ENCODE results near the gene PFKM.
"Not testable (repeated sequence)": the region's sequence is repeated elsewhere in the genome, so short reads cannot be mapped to it uniquely, and the experiment has no call there.

The PFKM gene

DNA sequence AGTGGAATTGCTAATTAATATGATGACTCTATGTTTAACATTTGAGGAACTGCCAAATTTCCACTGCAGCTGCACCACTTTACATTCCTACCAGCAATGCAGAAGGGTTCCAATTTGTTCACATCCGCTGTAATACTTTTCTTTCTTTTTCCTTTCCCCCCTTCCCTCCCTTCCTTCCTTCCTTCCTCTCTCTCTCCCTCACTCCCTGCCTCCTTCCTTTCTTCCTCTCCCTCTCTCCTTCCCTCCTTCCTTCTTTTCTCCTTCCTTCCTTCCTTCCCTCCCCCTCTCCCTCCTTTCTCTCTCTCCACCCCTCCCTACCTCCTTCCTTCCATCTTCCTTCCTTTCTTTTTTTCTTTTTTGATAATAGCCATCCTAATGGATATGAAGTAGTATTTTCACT lies 3.2 kb upstream of the PFKM start:
- no peak for DNase-seq

GRCh38 chr12:48118284-48118871 lies 786 bp upstream of the PFKM start:
- DNase-seq = no peak

- DNase-seq = no peak
Measured at GRCh38 chr12:48119834-48120195, 651 bp downstream of the PFKM start.

- no peak for DNase-seq
Measured at GRCh38 chr12:48121522-48121921, 2.4 kb downstream of the PFKM start.

DNA sequence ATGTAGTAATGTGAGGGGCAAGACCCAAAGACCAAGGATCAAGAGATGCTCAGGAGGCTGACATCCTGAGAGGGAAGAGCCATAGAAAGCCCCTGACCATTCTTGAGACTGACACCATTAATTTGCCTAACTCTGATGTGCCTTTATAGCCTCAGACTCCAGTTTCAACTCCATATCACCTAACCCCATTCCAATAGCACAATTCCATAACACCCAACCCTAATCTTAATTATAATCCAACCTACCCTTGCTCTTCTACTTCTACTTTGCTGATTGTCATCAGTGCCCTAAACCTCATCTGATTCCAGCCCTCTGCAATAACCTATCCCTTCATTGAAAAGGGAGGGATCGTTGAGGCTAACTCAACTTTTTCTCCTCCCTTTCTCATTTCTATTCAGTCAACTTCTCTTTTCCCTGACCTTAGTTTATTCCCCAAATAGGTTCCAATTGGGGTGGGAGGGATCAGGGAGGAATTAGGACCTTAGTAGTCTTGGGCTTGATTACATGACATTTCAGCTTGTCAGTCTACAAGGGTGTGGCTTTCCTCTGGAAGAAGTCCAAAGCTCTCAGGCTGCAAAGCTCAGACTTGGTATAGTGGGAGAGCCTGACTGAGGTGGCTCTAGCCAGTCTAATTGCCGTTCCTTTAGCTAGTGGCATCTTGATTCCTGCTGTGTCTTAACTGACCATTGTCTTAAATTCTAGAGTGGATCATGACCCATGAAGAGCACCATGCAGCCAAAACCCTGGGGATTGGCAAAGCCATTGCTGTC lies 3.1 kb downstream of the PFKM start:
- no peak for DNase-seq

- DNase-seq = no peak
Measured at GRCh38 chr12:48123169-48123568, 4.0 kb downstream of the PFKM start.

- not testable (repeated sequence) for DNase-seq
Measured at GRCh38 chr12:48125542-48125941, 6.4 kb downstream of the PFKM start.

DNA sequence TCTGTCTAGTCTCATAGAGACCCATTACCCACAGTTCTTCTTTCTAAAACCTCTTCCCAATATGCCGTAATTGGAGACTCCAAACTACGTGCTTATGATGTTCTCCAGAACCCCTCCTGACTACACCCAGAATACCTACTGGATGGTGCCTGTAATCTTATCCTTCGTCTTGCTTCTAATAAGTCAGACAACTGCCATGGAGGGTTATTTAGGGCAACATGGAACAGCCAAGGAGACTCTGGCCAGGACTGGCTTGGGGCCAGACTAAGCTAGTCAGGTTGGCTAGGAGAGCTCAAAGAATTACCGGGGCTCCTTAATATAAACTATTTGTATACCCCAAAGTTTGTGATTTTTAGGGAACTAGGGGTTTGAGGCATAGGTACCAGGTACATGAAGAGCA lies 6.8 kb downstream of the PFKM start:
- DNase-seq = no peak

GRCh38 chr12:48126953-48127630 lies 7.9 kb downstream of the PFKM start:
- no peak for DNase-seq

- DNase-seq = no peak
Measured at GRCh38 chr12:48128800-48129199, 9.6 kb downstream of the PFKM start.

DNA sequence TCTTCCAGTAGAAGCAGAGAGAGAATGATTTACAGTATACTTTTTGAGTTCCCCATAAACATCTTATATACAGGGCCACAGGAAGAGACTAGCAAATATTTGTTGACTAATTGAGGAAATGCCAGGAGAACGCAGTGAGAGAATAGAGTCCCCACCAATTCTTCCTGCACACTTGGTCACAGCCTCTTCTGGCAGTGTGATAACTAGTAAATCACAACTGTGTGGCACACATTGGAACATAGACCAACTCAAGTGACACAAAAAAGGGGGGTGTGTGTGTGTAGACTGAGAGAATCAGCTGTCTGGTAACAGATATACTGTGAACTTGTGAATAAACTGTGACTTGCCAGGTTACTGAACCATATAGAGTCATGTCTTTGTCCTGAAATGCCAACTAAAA lies 10.2 kb downstream of the PFKM start:
- no peak for DNase-seq

DNA sequence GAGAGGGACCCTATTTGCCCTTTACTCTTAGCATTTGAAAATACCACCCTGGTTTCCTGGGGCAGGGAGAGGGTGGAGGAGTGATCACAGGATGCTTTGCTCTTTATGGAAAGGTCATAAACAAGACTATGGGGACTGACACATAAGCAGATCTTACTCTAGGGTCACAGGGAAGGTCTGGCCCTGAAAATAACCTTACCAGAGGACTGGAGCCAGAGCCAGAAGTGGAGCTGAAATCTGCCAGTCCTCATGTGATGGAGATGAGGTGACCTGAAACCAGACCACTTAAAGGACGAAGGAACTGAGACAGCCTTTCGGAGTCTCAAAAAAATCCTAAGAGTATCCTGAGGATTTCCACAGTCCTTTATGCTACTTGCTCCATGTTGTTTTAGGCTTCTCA lies 12.4 kb downstream of the PFKM start:
- DNase-seq = no peak

DNA sequence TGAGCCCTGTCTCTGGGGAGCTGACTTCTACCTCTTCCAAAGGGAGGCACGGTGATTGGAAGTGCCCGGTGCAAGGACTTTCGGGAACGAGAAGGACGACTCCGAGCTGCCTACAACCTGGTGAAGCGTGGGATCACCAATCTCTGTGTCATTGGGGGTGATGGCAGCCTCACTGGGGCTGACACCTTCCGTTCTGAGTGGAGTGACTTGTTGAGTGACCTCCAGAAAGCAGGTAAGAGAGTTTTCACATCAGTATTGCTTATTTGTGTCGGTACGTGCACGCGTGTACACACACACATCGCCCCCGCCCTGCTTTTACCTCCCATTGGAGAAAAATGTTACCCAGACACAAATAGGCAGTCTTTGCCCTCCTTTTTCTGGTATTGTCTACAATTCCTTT lies 13.7 kb downstream of the PFKM start:
- no peak for DNase-seq

DNA sequence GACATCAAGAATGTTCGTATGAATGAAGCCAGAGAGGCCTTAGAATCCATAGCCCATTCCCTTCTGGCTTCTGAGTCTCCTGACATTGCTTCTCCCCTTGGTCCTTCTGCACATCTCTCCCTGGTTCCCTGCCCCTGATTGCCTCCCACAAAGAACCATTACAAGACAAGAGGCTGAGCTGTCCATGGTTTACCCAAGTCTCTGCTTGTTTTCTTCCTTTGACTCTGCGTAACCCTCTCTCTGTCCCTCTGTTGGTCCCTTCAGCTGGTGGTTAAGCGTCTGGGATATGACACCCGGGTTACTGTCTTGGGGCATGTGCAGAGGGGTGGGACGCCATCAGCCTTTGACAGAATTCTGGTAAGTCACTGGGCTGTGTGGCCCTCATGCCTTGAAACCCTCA lies 15.9 kb downstream of the PFKM start:
- DNase-seq = no peak

GRCh38 chr12:48142818-48143674 lies 23.9 kb downstream of the PFKM start:
- DNase-seq = no peak

DNA sequence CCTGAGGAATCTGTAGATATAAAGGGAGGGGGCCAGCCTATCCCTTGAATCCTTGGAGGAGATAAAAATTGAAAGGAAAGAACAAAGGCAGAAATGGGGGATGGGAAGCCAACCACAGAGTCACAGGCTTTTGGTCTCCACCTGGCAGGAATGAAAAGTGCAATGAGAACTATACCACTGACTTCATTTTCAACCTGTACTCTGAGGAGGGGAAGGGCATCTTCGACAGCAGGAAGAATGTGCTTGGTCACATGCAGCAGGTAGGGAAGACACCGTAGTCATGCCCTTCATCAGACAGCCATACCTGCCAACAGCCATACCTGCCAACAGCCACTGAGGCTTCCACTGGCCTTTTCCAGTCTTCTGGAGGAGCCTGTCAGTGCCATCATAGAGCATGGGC lies 24.7 kb downstream of the PFKM start:
- DNase-seq = no peak

GRCh38 chr12:48145981-48146380 lies 26.8 kb downstream of the PFKM start:
- no peak for DNase-seq

DNA sequence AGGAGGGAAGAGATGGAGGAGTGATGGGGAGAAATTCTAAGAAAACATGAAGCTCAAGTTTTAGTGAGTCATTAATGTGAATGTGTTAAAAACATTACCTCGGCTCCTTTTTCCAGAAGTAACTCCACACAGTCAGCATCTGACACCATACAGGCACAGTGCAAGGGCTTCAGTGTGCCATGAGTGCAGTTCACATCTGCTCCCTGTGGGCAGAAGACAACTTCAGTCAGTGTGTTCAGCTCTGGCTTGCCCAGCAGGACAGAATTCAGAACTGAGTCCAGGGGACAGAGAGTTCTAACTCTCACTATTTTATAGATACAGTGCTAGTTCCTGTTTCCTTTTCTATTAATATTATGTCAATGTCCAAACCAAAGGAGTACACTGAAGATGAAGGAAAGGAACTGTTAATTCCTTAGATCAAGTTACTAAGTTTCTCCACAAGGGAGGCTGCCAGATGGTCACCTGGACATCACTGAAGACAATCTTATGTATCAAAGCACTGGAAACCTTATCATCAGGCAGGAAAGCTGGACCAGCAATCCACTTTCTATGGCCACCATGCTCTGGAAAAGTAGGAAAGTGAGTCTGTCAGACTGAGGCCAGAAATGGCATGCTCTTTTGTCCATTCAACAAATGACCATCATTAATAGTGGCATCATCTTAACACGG lies 32.1 kb downstream of the PFKM start:
- DNase-seq = no peak

DNA sequence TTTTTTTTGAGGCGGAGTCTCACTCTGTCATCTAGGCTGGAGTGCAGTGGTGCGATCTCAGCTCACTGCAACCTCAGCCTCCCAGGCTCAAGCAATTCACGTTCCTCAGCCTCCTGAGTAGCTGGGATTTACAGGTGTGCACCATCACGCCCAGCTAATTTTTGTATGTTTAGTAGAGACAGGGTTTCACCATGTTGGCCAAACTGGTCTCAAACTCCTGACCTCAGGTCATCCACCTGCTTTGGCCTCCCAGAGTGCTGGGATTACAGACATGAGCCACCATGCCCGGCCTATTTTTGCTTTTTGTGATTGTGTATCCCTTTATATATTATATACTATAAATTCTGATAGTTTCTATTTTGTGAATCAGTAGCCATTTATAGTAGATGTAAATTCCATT lies 36.6 kb downstream of the PFKM start:
- DNase-seq = not testable (repeated sequence)

DNA sequence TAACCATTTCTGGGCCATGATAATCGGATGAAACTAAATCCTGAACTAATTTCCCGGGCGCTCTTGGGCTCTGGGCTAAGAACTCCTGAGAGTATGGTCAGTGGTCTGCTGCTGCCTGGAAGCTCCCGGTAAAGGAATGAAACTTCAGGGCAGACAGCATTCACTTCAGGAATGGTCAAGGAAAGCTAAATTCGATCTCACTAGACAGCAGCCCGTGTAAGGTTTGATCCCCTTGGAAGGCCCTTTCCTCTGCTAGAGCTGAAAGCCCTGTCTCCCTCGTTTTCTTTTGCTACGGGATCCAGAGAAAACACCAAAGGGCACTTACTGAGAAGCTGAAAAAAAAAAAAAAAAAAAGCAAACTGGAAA lies 37.5 kb downstream of the PFKM start:
- DNase-seq = no peak

GRCh38 chr12:48157018-48157888 lies 38.1 kb downstream of the PFKM start, which contains the start of gene ASB8:
Gene ASB8 (minus strand): TSS chr12:48157515. CDS start chr12:48153496, 4,019 bp downstream.
- peak; percentile 99 for DNase-seq

DNA sequence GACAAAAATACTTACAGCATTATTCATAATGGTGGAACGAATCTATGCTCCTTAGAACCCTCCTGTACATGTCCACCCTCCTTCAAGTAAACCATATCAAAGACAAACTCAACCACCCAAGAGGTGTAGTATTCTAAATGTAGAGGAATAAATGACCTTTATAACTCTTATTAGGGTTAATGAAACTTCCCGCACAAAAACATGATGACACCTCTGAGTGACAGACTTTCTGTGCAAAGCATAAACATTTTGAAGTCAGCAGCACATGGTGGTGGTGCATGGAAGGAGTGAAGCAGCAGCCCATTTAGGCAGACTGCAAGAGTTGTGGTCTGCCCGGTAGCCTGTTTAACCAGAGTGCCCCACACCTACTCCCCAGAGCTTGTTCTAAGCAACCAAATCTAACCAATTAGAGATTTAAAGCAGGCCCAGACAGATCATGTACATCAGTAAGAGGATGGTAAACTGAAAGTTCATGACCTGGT lies 38.8 kb downstream of the PFKM start:
- peak; percentile 32 for DNase-seq
